GM19372 (cell line): ENCODE results near the gene OR2T34.
"Not testable (repeated sequence)": the region's sequence is repeated elsewhere in the genome, so short reads cannot be mapped to it uniquely, and the experiment has no call there.

Experiments
- ATAC-seq: cut with Tn5 transposase; IDR thresholded peaks from one replicate; pipeline ENCODE4 v1.9.1; 2021; ENCODE audit warnings: mild to moderate bottlenecking, low read depth, moderate library complexity; ENCODE audit not compliant: unreplicated experiment

OR2T34 gene

DNA sequence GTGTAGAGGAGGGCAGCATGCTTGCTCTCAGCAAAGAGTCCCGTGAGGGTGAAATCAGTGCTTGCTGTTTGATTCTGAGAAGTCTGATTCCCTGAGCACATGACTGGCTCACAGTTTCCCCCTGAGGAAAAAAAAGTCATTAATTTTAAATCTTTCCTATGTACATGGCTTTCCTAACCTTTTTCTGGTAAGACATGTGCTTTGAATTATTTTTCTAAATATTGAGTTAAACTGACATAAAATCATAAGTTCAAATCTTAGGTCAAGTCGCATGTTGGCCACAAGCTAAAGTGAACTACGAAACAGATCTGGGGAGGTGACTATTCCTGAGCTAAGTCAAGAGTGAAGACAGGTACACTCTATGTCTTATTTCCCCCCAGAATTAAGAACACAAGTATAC, at the start of gene OR2T34:
Gene OR2T34, minus strand, starts transcription at position 101 of the 400 bp plus-strand sequence. Its CDS starts 0 bp downstream, at position 101.
- not testable (repeated sequence) for ATAC-seq

- peak; percentile 89 for ATAC-seq
These were observed 48.0 kb upstream of the OR2T34 start for GRCh38 chr1:248622570-248623001.

DNA sequence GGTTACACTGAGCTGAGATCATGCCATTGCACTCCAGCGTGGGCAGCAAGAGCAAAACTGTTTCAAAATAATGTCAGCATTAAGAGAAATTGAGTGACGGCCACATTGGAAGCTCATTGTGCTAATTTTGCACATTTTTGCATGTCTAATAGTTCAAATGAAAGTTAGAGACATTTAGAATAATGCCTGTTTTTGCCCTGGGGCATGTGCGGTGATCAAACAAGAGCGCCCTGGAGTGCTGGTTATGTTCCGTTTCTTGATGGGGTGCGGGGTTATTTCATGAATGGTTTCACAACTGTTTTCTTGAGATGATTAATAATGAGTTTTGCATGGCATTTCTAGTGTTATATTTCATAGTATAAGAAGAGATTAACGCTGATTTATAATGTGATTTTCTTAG, 47.2 kb upstream of the OR2T34 start:
- ATAC-seq, result no peak

- ATAC-seq, result no peak
These were observed 44.3 kb upstream of the OR2T34 start for GRCh38 chr1:248618878-248619277.

- no peak for ATAC-seq
These were observed 43.6 kb upstream of the OR2T34 start for GRCh38 chr1:248618119-248618518.

- peak; percentile 70 for ATAC-seq
These were observed 39.2 kb upstream of the OR2T34 start for GRCh38 chr1:248613742-248614141.

DNA sequence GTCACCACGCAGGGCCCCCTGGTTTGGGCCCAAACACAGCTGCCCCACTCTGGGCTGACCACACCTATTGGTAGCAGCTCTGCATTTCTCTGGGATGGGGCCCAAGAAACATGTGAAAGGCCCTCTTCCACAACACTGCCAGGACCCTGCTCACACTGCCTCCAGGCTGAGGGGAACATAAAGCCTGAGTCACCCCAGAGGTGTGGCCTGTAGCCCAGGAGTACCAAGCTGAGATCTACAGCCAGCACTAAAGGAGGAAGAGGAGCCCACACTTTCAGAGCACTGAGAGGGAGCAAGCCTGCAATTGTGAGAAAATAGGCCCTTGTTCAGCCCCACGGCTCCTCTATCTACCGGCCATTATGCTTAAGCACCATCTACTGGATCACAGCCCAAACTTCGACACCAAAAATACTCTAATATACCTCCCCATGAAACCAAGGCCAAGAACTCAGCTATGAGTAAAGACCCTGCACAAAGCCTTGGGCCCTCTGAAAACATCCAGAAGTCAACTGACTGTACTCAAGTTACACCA, 37.4 kb upstream of the OR2T34 start:
- no peak for ATAC-seq

DNA sequence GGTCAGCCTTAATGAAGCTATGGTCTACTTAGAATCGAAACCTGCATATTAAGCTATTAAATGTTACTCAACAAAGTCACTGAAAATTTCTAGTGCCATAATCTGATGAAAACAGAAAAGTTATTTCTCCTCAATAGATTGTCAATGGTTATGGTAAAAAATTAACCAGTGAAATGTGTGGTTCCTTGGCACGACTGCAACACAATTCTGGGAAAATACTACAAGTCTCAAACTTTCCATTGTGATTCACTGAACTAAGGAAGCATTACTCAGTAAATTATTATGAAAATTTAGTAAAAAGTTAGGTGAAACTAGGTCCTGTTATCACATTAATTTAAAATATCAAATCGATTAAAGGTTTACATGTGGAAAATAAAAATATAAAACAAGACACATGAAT, 35.7 kb upstream of the OR2T34 start:
- no peak for ATAC-seq

DNA sequence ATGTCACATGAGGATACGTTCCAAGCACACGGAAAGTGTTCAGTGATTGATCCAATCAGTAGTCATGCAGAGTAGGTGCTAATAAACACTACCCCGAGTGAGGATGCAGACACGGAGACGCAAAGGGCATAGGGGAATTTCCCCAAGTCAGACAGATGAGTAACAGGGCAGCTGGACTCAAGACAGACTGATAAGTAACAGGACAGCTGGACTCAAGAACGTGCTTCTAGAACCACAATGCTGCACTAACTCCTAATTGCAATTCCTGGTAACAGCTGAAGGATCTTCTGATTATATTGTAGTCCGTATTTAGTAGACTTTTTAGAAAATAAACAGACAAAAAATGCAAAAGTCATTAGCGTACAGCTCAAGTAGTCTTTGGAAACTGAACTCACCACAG, 24.8 kb upstream of the OR2T34 start:
- ATAC-seq, result no peak

DNA sequence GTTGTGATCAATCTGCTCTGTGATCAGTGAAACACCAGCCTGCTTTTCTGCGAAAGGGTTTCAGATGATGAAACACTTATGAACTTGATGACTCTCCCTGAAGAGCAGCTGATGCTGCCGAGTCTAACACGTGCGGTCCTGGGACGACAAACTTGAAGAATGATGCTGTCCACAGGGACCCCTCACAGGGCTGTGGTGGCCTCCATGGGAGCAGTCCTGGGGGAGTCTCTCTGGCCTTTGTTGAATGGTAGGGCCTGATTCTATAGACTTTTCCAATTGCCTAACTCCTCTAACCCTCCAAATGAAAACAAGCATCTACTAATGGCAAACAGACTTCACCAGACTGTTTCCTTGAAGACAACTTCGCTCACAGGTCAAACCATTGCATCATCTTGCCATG, 23.0 kb upstream of the OR2T34 start, which contains the start of gene OR2T10:
Gene OR2T10, minus strand, starts transcription at position 112 of the 400 bp plus-strand sequence. CDS start 3,932 bp downstream, outside the sequence.
- no peak for ATAC-seq

DNA sequence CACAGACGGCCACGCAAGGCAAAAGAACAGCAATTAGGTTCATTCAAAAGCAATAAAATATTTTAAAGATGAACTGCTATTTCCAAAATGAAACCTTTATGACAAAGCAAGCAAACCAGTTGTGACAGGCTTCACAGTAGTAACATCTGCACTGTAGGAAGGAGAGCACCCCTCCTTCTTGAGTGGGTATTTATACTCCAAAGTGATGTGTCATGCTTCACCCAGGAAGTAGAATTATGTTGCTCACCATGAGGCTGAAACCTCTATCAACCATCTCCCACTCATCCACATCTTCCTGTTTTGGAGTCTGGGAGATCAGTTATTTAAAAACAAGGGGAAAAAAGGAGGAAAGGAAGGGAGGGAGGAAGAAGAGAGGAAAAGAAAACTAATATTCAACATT, 22.1 kb upstream of the OR2T34 start:
- no peak for ATAC-seq

DNA sequence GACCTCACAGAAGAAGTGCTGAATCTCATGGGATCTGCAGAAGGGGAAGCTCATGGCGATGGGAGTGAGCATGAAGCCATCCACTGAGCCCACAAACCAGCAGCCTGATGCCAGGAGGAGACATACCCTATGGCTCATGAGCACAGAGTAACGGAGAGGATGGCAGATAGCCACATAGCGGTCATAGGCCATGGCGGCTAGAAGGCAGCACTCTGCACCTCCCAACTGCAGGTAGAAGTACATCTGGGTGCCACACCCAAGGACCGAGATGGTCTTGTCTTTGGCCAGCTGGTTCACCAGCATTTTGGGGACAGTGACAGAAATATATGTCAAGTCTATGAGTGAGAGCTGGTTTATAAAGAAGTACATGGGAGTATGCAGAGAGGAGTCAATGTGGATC, 18.7 kb upstream of the OR2T34 start:
- ATAC-seq, result no peak

DNA sequence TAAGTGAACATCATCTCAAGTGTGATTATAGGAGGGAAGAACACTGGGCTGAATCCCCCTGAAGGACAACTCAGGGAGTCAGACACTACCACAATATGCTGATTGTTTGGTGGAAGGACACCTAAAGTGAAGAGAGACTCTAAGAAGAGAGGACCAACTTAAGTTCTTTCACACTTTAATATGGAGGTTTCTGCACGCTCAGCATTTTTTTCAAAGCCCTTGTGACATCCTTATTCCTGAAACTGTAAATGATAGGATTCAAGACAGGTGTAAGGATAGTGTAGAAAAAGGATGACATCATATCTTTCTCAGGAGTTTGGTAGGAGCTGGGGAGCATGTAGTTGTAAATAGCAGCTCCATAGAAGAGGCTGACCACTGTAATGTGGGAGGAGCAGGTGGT, 18.1 kb upstream of the OR2T34 start:
- ATAC-seq, result no peak

- ATAC-seq, result no peak
These were observed 15.5 kb upstream of the OR2T34 start for GRCh38 chr1:248590055-248590454.

DNA sequence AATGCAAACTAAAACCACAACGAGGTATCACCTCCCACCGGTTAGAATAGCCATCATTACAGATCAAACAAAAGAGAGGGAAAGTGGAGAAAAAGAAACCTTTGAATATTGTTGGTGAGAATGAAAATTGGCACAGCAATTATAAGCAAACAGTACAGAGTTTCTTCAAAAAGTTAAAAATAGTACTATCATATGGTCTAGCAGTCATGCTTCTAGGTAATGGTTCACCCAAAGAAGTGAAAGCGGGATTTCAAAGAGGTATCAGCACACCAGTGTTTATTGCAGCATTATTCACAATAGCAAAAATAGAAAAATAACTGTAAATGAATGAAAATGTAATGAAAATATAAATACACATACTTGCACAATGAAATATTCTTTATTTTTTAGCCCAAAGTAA, 14.8 kb upstream of the OR2T34 start:
- no peak for ATAC-seq

- ATAC-seq, result no peak
These were observed 10.7 kb upstream of the OR2T34 start for GRCh38 chr1:248585266-248585665.

DNA sequence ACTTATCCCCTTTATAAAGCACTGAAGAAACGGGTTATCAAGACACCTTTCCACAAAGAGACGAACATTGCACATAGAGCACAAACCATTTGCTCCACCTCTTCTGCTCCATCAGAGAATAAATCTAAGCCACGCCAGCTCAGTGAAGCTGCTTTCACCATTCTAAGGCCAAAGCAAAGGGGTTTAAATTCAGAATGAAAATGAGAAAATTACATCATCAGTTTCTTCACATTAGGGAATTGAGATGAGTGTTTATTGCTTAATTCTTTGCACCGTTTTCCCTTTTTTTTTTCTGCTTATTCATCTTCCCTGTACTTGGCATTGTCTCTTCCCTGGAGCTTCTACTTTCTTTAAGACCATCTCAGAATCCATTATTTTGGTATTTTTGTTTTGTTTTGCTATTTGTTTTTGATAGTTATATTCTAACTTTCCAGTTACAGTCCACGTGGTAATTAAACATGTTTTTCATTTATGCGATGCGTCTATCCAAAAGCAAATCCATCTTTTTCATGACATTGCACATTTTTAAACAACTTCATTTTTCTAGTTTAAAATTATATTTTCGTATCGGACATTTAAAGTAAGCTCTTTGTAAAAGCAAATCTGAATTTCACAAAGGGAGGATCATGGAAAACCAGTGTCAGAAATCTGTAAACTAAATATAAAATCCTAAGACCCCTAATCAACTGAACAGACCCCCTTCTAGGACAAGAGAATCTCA, 1.9 kb upstream of the OR2T34 start:
- no peak for ATAC-seq

- not testable (repeated sequence) for ATAC-seq
These were observed 701 bp downstream of the OR2T34 start for GRCh38 chr1:248573856-248574255.

GRCh38 chr1:248572049-248572448, 2.5 kb downstream of the OR2T34 start:
- ATAC-seq, result peak; percentile 61

- ATAC-seq, result not testable (repeated sequence)
These were observed 3.7 kb downstream of the OR2T34 start for GRCh38 chr1:248570811-248571210.

DNA sequence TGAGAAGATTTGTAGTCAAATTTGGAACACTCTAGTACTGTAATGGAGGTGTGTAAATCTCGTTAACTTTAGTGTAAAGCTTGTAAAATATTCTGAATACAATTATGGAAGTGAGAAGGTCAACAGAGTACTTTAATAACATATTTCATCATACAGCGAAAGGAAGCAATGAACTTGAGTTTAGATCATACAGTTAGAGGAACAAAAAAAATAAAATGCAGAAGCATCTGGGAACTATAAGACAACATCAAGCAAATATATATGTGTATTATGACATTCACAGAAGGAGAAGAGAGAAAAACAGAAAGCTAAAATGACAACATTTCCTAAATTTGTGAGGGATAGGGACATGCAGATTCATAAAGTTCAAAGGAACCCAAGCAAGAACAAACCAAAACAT, 5.5 kb downstream of the OR2T34 start:
- ATAC-seq, result not testable (repeated sequence)
